B cell (primary cell): ENCODE results near the gene CHRM4.

Experiments used
- CTCF ChIP-seq: fragments of 200-600 bp; IDR thresholded peaks from one replicate; pipeline ENCODE4 v1.8.0; 2022; ENCODE audit warnings: antibody characterized with exemption, mild to moderate bottlenecking
- EZH2 ChIP-seq: IDR thresholded peaks from 2 replicates; pipeline ENCODE4 v1.6.1; 2012; ENCODE audit warnings: borderline replicate concordance, low read depth, mild to moderate bottlenecking, moderate library complexity, low read length; ENCODE audit not compliant: insufficient read depth, poor library complexity, severe bottlenecking

DNA sequence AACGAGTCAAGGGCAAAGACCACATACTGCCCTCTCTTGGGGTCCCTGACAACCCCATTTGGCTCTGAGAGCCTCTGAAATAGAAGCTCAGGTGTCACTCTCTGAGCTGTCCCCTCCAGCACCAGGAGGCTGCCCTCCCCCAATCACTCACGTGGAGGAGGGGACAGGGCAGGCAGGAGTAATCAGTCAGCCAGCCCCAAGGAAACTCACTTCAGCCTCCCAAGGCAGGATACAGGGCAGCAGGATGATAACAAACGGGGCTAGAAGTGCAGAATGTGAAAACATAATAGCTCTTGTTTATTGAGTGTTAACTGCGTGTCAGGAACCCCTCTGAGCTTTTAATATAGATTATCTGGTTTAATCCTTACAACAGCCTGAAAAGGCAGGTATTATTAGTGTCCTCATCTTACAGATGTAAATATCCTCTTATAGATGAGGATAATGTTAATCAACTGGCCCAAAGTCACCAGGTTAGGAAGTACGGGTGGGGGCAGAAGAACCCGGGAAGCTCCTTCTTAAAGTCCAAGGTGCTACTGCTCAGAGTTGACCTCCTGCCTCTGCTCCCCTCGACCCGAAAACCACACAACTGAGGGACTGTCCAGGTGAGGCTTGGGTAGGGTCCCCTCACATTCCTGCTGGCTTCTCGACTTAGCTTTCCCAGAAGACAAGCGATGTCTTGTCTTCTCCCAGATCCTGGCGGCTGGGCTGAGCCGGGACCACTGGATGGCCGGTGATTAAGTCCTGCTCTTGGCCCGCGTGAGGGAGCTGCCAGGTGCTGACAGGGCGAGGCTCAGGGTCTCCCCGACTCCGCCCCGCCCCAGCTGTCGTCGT, 2.7 kb downstream of the CHRM4 start:
- no peak for TF ChIP-seq CTCF
- TF ChIP-seq EZH2 = no peak
